A673 (cell line): ENCODE results near the gene ENO3.

ENCODE experiments used
- CTCF ChIP-seq: fragments of 300-800, 200-600 bp; sonication (generic); conservative IDR thresholded peaks from 2 replicates; pipeline ENCODE4 v1.5.1; 2017; ENCODE audit warnings: low read depth, mild to moderate bottlenecking, antibody characterized with exemption, low read length, moderate library complexity, mixed read lengths
- EZH2 ChIP-seq: fragments of 200-600 bp; sonication (generic); IDR thresholded peaks from 2 replicates; pipeline ENCODE4 v1.6.1; 2017; ENCODE audit warnings: borderline replicate concordance, low read depth, mild to moderate bottlenecking, mixed read lengths, antibody characterized with exemption, low read length; ENCODE audit not compliant: poor library complexity, severe bottlenecking

GRCh38 chr17:4987767-4988567 is 37.0 kb downstream of the ENO3 start:
- TF ChIP-seq CTCF (no peak), EZH2 (no peak)
